Lung (tissue), 12 donors: Measurements from ENCODE around the gene NRDE2. TPM values are rescaled to one million over a fixed set of nuclear protein-coding genes. Genes with fewer than 3 reads are reported as not detected.

Source experiments
- ATAC-seq: fragments of 200-7000 bp; cut with Tn5 transposase; one replicate; pipeline ENCODE4 v1.9.1; 2020; ENCODE audit warnings: moderate number of reproducible peaks; ENCODE audit not compliant: insufficient read depth, low FRiP score
- DNase-seq, 3 donors: peaks; one replicate each; pipeline ENCODE4 v3.0.0-alpha.2; 2013 to 2017
- H3K27ac ChIP-seq, 2 donors: one replicate each; pipeline ENCODE4 v1.5.1; 2013; ENCODE audit warnings: mild to moderate bottlenecking in 2 of 2, moderate library complexity in 2 of 2, control low read depth in 1 of 2, inconsistent platforms in 1 of 2, low read depth in 1 of 2, low read length in 1 of 2
- H3K27me3 ChIP-seq, 3 donors: one replicate each; pipeline ENCODE4 v1.5.1; 2013; ENCODE audit warnings: low read length in 2 of 3; ENCODE audit not compliant: control insufficient read depth in 3 of 3, insufficient read depth in 3 of 3
- H3K36me3 ChIP-seq, 4 donors: one replicate each; pipeline ENCODE4 v1.5.1; 2013; ENCODE audit warnings: low read length in 4 of 4, mild to moderate bottlenecking in 1 of 4, moderate library complexity in 1 of 4; ENCODE audit not compliant: control insufficient read depth in 4 of 4, insufficient read depth in 4 of 4
- H3K4me1 ChIP-seq, 5 donors: one replicate each; pipeline ENCODE4 v1.5.1; 2013; ENCODE audit warnings: low read length in 5 of 5, mild to moderate bottlenecking in 2 of 5, moderate library complexity in 1 of 5; ENCODE audit not compliant: control insufficient read depth in 5 of 5, insufficient read depth in 5 of 5
- H3K4me3 ChIP-seq: one replicate; pipeline ENCODE4 v1.5.1; 2013; ENCODE audit warnings: mild to moderate bottlenecking, control low read depth, moderate library complexity
- H3K9ac ChIP-seq, 2 donors: one replicate each; pipeline ENCODE4 v1.5.1; 2013; ENCODE audit warnings: low read length in 2 of 2, control low read depth in 1 of 2; ENCODE audit not compliant: insufficient read depth in 1 of 2
- H3K9me3 ChIP-seq, 4 donors: one replicate each; pipeline ENCODE4 v1.5.1; 2013; ENCODE audit warnings: low read length in 3 of 4, mild to moderate bottlenecking in 1 of 4, moderate library complexity in 1 of 4; ENCODE audit not compliant: control insufficient read depth in 4 of 4, insufficient read depth in 3 of 4
- CTCF ChIP-seq: IDR thresholded peaks from 2 replicates; pipeline ENCODE4 v1.5.1; 2012; ENCODE audit warnings: mild to moderate bottlenecking; ENCODE audit errors: control extremely low read depth, extremely low read depth
- WGBS, 2 donors: extraction: QIAGEN DNeasy Blood & Tissue Kit; methylation state at CpG; one replicate each; pipeline ENCODE4 v1.1.7; 2013; 5-methylcytosine and 5-hydroxymethylcytosine counted together
- polyA plus RNA-seq, 2 donors: library from polyadenylated mRNA; stranded (reverse); fragments of 200-250 nt; gene quantifications; one replicate each; pipeline ENCODE4 v1.2.1, GENCODE V29; 2013
- total RNA-seq, 2 donors: library from RNA; depleted of rRNA in 1 of 2; stranded (reverse); fragments of >200 nt in 1 of 2; gene quantifications; one replicate each; pipeline ENCODE4 v1.2.1, GENCODE V29; 2014 to 2021
- donor health status: control.
- donor health status: control.
- donor health status: Bipolar disorder and iron deficiency.
- donor health status: healthy.
- donor health status: DM: yes; HTN: yes; CAD: no.

The NRDE2 gene
- total and polyA plus RNA-seq, 4 donors, result 7.0 to 21.0 (median 13.3) TPM

- no peaks in the 10 kb centered on the region for H3K27me3 ChIP-seq
- TF ChIP-seq CTCF, result no peak
- no peak overlapping the region for H3K4me3 ChIP-seq
- H3K27ac ChIP-seq, result no peak overlapping the region
- no peaks in the 10 kb centered on the region for H3K9me3 ChIP-seq
- WGBS, 2 donors, result 63 to 80% methylated on average over 2 of the region's 2 CpGs
- H3K4me1 ChIP-seq, result peaks cover 0 to 17% (median 4%) of the 10 kb centered on the region in 5 donors
- ATAC-seq (no peak), DNase-seq (no peak)
- H3K9ac ChIP-seq, result no peak overlapping the region
- no peaks in the 10 kb centered on the region for H3K36me3 ChIP-seq
Observed at GRCh38 chr14:90379106-90379505, 47.4 kb upstream of the NRDE2 start.

GRCh38 chr14:90378249-90378648 lies 46.5 kb upstream of the NRDE2 start:
- 89 to 91% methylated on average over 6 of the region's 6 CpGs for WGBS, 2 donors
- Histone ChIP-seq H3K4me3 (no peak overlapping the region), H3K9me3 (no peaks in the 10 kb centered on the region), H3K27ac (no peak overlapping the region), H3K9ac (no peak overlapping the region), H3K4me1 (peaks cover 0 to 14% (median 4%) of the 10 kb centered on the region in 5 donors), H3K36me3 (no peaks in the 10 kb centered on the region), H3K27me3 (no peaks in the 10 kb centered on the region)
- DNase-seq, result no peak
- ATAC-seq, result no peak
- no peak for TF ChIP-seq CTCF

- TF ChIP-seq CTCF, result no peak
- Histone ChIP-seq H3K27me3 (no peaks in the 10 kb centered on the region), H3K36me3 (no peaks in the 10 kb centered on the region), H3K9ac (no peak overlapping the region), H3K27ac (no peak overlapping the region), H3K4me3 (no peak overlapping the region), H3K9me3 (no peaks in the 10 kb centered on the region), H3K4me1 (peaks cover 0 to 1% (median 0%) of the 10 kb centered on the region in 5 donors)
- WGBS, 2 donors, result 79 to 87% methylated on average over 4 of the region's 4 CpGs
- ATAC-seq (no peak), DNase-seq (no peak)
Observed at GRCh38 chr14:90375934-90376333, 44.2 kb upstream of the NRDE2 start.

GRCh38 chr14:90374813-90375212 lies 43.1 kb upstream of the NRDE2 start:
- Histone ChIP-seq H3K4me3 (no peak overlapping the region), H3K36me3 (no peaks in the 10 kb centered on the region), H3K9me3 (no peaks in the 10 kb centered on the region), H3K27me3 (no peaks in the 10 kb centered on the region), H3K9ac (no peak overlapping the region), H3K27ac (no peak overlapping the region), H3K4me1 (no peaks in the 10 kb centered on the region)
- ATAC-seq (no peak), DNase-seq (no peak)
- TF ChIP-seq CTCF, result no peak
- 86 to 94% methylated on average over 4 of the region's 4 CpGs for WGBS, 2 donors
